GM12878 (cell line): ENCODE measurements around the gene CLMP. TPM values are rescaled to one million over a fixed set of nuclear protein-coding genes. Genes with fewer than 3 reads are reported as not detected.
A peak's percentile ranks its signal among the peaks of the same experiment; 100 is the strongest.

Source experiments
- ATF7 ChIP-seq: fragments of 450-650 bp; IDR thresholded peaks from 2 replicates; pipeline ENCODE4 v1.6.1; 2016; ENCODE audit warnings: low read depth, mild to moderate bottlenecking
- CEBPB ChIP-seq, 2 experiments: fragments of 150-350 bp in 1 of 2; IDR thresholded peaks; 2 replicates each; pipeline ENCODE4 v1.6.1; 2012 to 2014; ENCODE audit warnings: low read depth in 2 of 2, low read length in 2 of 2, borderline replicate concordance in 1 of 2, inconsistent platforms in 1 of 2
- CEBPZ ChIP-seq: fragments of 150-350 bp; IDR thresholded peaks from 2 replicates; pipeline ENCODE4 v1.6.1; 2016; ENCODE audit warnings: low read depth, low read length
- CREB1 ChIP-seq: IDR thresholded peaks from 2 replicates; pipeline ENCODE4 v1.6.1; 2012; ENCODE audit warnings: low read depth, mild to moderate bottlenecking, inconsistent platforms
- DPF2 ChIP-seq: fragments of 450-650 bp; IDR thresholded peaks from 2 replicates; pipeline ENCODE4 v1.6.1; 2017; ENCODE audit warnings: mild to moderate bottlenecking
- EGR1 ChIP-seq, 2 experiments: IDR thresholded peaks; 1 replicate in 1 of 2; 2 replicates in 1 of 2; pipeline ENCODE4 v1.6.1; 2011 to 2012; ENCODE audit warnings: low read depth in 2 of 2, low read length in 2 of 2, borderline replicate concordance in 1 of 2, mild to moderate bottlenecking in 1 of 2, moderate library complexity in 1 of 2
- HDAC2 ChIP-seq: fragments of 200-600 bp; sonication (generic); IDR thresholded peaks from 2 replicates; pipeline ENCODE4 v1.6.1; 2017
- IKZF1 ChIP-seq: fragments of 450-650 bp; conservative IDR thresholded peaks from 2 replicates; pipeline ENCODE4 v1.6.1; 2017; ENCODE audit warnings: antibody characterized with exemption, mild to moderate bottlenecking
- JUND ChIP-seq: IDR thresholded peaks from 2 replicates; pipeline ENCODE4 v1.6.1; 2012; ENCODE audit warnings: low read depth, mild to moderate bottlenecking, low read length, improper control_type of control experiment, moderate library complexity
- NFXL1 ChIP-seq: fragments of 450-650 bp; IDR thresholded peaks from 2 replicates; pipeline ENCODE4 v1.6.1; 2017; ENCODE audit warnings: antibody characterized with exemption, mild to moderate bottlenecking, borderline replicate concordance
- NR2F1 ChIP-seq: fragments of 450-650 bp; conservative IDR thresholded peaks from 2 replicates; pipeline ENCODE4 v1.6.1; 2017; ENCODE audit warnings: mild to moderate bottlenecking
- NRF1 ChIP-seq: conservative IDR thresholded peaks from 2 replicates; pipeline ENCODE4 v1.6.1; 2011; ENCODE audit warnings: mild to moderate bottlenecking, low read depth, low read length, improper control_type of control experiment
- POLR2AphosphoS5 ChIP-seq: IDR thresholded peaks from 2 replicates; pipeline ENCODE4 v1.6.1; 2011; ENCODE audit warnings: mild to moderate bottlenecking, low read length, inconsistent platforms
- RUNX3 ChIP-seq: IDR thresholded peaks from 2 replicates; pipeline ENCODE4 v1.6.1; 2012; ENCODE audit warnings: low read length, inconsistent platforms
- SRF ChIP-seq, 2 experiments: IDR thresholded peaks; 2 replicates each; pipeline ENCODE4 v1.6.1; 2011; ENCODE audit warnings: low read depth in 2 of 2, low read length in 2 of 2, mild to moderate bottlenecking in 1 of 2, moderate library complexity in 1 of 2
- TAF1 ChIP-seq: IDR thresholded peaks from 2 replicates; pipeline ENCODE4 v1.6.1; 2011; ENCODE audit warnings: mild to moderate bottlenecking, low read depth, low read length, borderline replicate concordance
- TCF7 ChIP-seq: IDR thresholded peaks from 2 replicates; pipeline ENCODE4 v1.6.1; 2014; ENCODE audit warnings: antibody characterized with exemption, borderline replicate concordance
- YBX1 ChIP-seq: fragments of 450-650 bp; IDR thresholded peaks from 2 replicates; pipeline ENCODE4 v1.6.1; 2016; ENCODE audit warnings: antibody characterized with exemption
- ZBED1 ChIP-seq: IDR thresholded peaks from 2 replicates; pipeline ENCODE4 v1.6.1; 2016; ENCODE audit warnings: borderline replicate concordance
- ZNF207 ChIP-seq: fragments of 450-650 bp; IDR thresholded peaks from 2 replicates; pipeline ENCODE4 v1.6.1; 2014; ENCODE audit warnings: antibody characterized with exemption, mild to moderate bottlenecking, borderline replicate concordance
- ZNF217 ChIP-seq: fragments of 450-650 bp; IDR thresholded peaks from 2 replicates; pipeline ENCODE4 v1.6.1; 2017; ENCODE audit warnings: antibody characterized with exemption, mild to moderate bottlenecking
- polyA plus RNA-seq, 11 experiments: library from polyadenylated mRNA; depleted of rRNA in 4 of 11; unstranded in 6 of 11; stranded (reverse) in 5 of 11; fragments of >200 nt; fragmentation: Nextera tagmentation in 4 of 11; fragmentation: Illumina TruSeq in 1 of 11; extraction: Ambion mirVana in 4 of 11; extraction: Trizol in 1 of 11; gene quantifications; 1 replicate in 1 of 11; 2 replicates in 10 of 11; pipeline versions ENCODE4 v1.2.1 to v1.2.3, GENCODE V29; 2011 to 2016; ENCODE audit warnings: inconsistent platforms in 2 of 11, missing spikeins in 2 of 11, low read depth in 1 of 11
- total RNA-seq, 4 experiments: library from RNA; depleted of rRNA in 3 of 4; stranded (reverse); fragments of >200 nt in 3 of 4; fragmentation: Illumina TruSeq in 1 of 4; extraction: Trizol in 1 of 4; gene quantifications; 2 replicates each; pipeline versions ENCODE4 v1.2.1 to v1.2.3, GENCODE V29; 2013 to 2021
- TF ChIP-seq, protein P1 (sequence below): IDR thresholded peaks from 2 replicates; pipeline ENCODE4 v1.6.1; 2012; ENCODE audit warnings: mild to moderate bottlenecking, low read depth, low read length

The CLMP gene
- total and polyA plus RNA-seq, 10 of the 15 experiments (the other 5 are each of a cell fraction or from before 2014, with no cell fraction given) = 0.01 to 0.71 (median 0.20) TPM; not detected in 4

- TF ChIP-seq ZBED1 = no peak
- TF ChIP-seq ATF7 = no peak
- peak in 1 of 2 experiments; percentile 80; a peak in 1 of 4 replicates for TF ChIP-seq CEBPB (IDR thresholded peaks at IDR 0.05; ENCODE audit: borderline replicate concordance in 1 of 2, low read depth in 2 of 2, low read length in 2 of 2)
- peak; percentile 27; the same call in 1 of the 2 replicates for TF ChIP-seq IKZF1
- TF ChIP-seq EGR1 (IDR thresholded peaks at IDR 0.05; ENCODE audit: borderline replicate concordance in 1 of 2, low read depth in 2 of 2, low read length in 2 of 2) = no peak
- TF ChIP-seq NFXL1 = no peak
- TF ChIP-seq ZNF207 = peak; percentile 62; the same call in 1 of the 2 replicates
- no peak for TF ChIP-seq TCF7
- TF ChIP-seq RUNX3 = no peak; the same call in 1 of the 2 replicates
- no peak for TF ChIP-seq SRF (IDR thresholded peaks at IDR 0.05; ENCODE audit: low read depth in 2 of 2, low read length in 2 of 2)
- no peak for TF ChIP-seq HDAC2
- no peak for TF ChIP-seq JUND
- peak; percentile 86 for TF ChIP-seq POLR2AphosphoS5
- no peak for TF ChIP-seq CEBPZ
- no peak for TF ChIP-seq YBX1
- no peak for TF ChIP-seq CREB1
- no peak for TF ChIP-seq NRF1
- peak; percentile 58; the same call in 1 of the 2 replicates for TF ChIP-seq TAF1
- 0 out of 2 replicates have a peak, but pooled peaks have one; percentile 29 for TF ChIP-seq NR2F1
- TF ChIP-seq, protein P1, sequence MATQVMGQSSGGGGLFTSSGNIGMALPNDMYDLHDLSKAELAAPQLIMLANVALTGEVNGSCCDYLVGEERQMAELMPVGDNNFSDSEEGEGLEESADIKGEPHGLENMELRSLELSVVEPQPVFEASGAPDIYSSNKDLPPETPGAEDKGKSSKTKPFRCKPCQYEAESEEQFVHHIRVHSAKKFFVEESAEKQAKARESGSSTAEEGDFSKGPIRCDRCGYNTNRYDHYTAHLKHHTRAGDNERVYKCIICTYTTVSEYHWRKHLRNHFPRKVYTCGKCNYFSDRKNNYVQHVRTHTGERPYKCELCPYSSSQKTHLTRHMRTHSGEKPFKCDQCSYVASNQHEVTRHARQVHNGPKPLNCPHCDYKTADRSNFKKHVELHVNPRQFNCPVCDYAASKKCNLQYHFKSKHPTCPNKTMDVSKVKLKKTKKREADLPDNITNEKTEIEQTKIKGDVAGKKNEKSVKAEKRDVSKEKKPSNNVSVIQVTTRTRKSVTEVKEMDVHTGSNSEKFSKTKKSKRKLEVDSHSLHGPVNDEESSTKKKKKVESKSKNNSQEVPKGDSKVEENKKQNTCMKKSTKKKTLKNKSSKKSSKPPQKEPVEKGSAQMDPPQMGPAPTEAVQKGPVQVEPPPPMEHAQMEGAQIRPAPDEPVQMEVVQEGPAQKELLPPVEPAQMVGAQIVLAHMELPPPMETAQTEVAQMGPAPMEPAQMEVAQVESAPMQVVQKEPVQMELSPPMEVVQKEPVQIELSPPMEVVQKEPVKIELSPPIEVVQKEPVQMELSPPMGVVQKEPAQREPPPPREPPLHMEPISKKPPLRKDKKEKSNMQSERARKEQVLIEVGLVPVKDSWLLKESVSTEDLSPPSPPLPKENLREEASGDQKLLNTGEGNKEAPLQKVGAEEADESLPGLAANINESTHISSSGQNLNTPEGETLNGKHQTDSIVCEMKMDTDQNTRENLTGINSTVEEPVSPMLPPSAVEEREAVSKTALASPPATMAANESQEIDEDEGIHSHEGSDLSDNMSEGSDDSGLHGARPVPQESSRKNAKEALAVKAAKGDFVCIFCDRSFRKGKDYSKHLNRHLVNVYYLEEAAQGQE = no peak
- no peak for TF ChIP-seq ZNF217
- TF ChIP-seq DPF2 = peak; percentile 54; the same call in 1 of the 2 replicates
Observed at GRCh38 chr11:123062892-123063825, 131.9 kb downstream of the CLMP start (continued).
